ENCODE measurements around the gene TEX10. TPM values are rescaled to one million over a fixed set of nuclear protein-coding genes. Genes with fewer than 3 reads are reported as not detected.

TEX10 gene
- total and polyA plus RNA-seq, 2 of the 13 experiments (the other 11 are each of a cell fraction or from before 2014, with no cell fraction given) = 18.1 to 38.7 TPM

GRCh38 chr9:100352727-100353505 lies at the start of gene TEX10 (continued):
- TF ChIP-seq, protein P1, sequence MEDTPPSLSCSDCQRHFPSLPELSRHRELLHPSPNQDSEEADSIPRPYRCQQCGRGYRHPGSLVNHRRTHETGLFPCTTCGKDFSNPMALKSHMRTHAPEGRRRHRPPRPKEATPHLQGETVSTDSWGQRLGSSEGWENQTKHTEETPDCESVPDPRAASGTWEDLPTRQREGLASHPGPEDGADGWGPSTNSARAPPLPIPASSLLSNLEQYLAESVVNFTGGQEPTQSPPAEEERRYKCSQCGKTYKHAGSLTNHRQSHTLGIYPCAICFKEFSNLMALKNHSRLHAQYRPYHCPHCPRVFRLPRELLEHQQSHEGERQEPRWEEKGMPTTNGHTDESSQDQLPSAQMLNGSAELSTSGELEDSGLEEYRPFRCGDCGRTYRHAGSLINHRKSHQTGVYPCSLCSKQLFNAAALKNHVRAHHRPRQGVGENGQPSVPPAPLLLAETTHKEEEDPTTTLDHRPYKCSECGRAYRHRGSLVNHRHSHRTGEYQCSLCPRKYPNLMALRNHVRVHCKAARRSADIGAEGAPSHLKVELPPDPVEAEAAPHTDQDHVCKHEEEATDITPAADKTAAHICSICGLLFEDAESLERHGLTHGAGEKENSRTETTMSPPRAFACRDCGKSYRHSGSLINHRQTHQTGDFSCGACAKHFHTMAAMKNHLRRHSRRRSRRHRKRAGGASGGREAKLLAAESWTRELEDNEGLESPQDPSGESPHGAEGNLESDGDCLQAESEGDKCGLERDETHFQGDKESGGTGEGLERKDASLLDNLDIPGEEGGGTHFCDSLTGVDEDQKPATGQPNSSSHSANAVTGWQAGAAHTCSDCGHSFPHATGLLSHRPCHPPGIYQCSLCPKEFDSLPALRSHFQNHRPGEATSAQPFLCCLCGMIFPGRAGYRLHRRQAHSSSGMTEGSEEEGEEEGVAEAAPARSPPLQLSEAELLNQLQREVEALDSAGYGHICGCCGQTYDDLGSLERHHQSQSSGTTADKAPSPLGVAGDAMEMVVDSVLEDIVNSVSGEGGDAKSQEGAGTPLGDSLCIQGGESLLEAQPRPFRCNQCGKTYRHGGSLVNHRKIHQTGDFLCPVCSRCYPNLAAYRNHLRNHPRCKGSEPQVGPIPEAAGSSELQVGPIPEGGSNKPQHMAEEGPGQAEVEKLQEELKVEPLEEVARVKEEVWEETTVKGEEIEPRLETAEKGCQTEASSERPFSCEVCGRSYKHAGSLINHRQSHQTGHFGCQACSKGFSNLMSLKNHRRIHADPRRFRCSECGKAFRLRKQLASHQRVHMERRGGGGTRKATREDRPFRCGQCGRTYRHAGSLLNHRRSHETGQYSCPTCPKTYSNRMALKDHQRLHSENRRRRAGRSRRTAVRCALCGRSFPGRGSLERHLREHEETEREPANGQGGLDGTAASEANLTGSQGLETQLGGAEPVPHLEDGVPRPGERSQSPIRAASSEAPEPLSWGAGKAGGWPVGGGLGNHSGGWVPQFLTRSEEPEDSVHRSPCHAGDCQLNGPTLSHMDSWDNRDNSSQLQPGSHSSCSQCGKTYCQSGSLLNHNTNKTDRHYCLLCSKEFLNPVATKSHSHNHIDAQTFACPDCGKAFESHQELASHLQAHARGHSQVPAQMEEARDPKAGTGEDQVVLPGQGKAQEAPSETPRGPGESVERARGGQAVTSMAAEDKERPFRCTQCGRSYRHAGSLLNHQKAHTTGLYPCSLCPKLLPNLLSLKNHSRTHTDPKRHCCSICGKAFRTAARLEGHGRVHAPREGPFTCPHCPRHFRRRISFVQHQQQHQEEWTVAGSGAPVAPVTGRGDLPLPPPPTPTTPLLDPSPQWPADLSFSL (CRISPR knock-in tag; IDR thresholded peaks at IDR 0.05) = no peak
- peak; percentile 87 for TF ChIP-seq POGK (CRISPR knock-in tag; conservative IDR thresholded peaks at IDR 0.05)
- peak; percentile 90; the same call in 1 of the 2 replicates for TF ChIP-seq BORCS8-MEF2B (CRISPR knock-in tag; IDR thresholded peaks at IDR 0.05)
- no peak for TF ChIP-seq MLLT10 (CRISPR knock-in tag; IDR thresholded peaks at IDR 0.05)
- TF ChIP-seq ZNF569 (CRISPR knock-in tag; IDR thresholded peaks at IDR 0.05; ENCODE audit: borderline replicate concordance) = no peak
- TF ChIP-seq ZNF782 (CRISPR knock-in tag; IDR thresholded peaks at IDR 0.05; ENCODE audit: borderline replicate concordance) = peak; percentile 49; the same call in 1 of the 2 replicates
- peak; percentile 24; the same call in 1 of the 2 replicates for TF ChIP-seq ZNF784 (CRISPR knock-in tag; IDR thresholded peaks at IDR 0.05; ENCODE audit: borderline replicate concordance)
- TF ChIP-seq ZNF777 (CRISPR knock-in tag; IDR thresholded peaks at IDR 0.05) = peak; percentile 66
- TF ChIP-seq MXD3 (CRISPR knock-in tag; IDR thresholded peaks at IDR 0.05) = peak; percentile 59; the same call in 1 of the 2 replicates
- no peak for TF ChIP-seq CAMTA2 (CRISPR knock-in tag; IDR thresholded peaks at IDR 0.05; ENCODE audit: borderline replicate concordance)
- TF ChIP-seq KLF13 (CRISPR knock-in tag; IDR thresholded peaks at IDR 0.05) = no peak
- TF ChIP-seq NFYC (CRISPR knock-in tag; IDR thresholded peaks at IDR 0.05) = peak; percentile 41
- peak; percentile 60; the same call in 1 of the 2 replicates for TF ChIP-seq ZNF292 (CRISPR knock-in tag; IDR thresholded peaks at IDR 0.05; ENCODE audit: borderline replicate concordance, low read depth)
- 0 out of 2 replicates have a peak, but pooled peaks have one; percentile 46 for TF ChIP-seq CREB1 (IDR thresholded peaks at IDR 0.05)
- TF ChIP-seq CREB1 (CRISPR knock-in tag; IDR thresholded peaks at IDR 0.05) = peak; percentile 69
- no peak for TF ChIP-seq RNF219 (CRISPR knock-in tag; IDR thresholded peaks at IDR 0.05)
